Measurements from ENCODE around the gene SGPP1.

DNA sequence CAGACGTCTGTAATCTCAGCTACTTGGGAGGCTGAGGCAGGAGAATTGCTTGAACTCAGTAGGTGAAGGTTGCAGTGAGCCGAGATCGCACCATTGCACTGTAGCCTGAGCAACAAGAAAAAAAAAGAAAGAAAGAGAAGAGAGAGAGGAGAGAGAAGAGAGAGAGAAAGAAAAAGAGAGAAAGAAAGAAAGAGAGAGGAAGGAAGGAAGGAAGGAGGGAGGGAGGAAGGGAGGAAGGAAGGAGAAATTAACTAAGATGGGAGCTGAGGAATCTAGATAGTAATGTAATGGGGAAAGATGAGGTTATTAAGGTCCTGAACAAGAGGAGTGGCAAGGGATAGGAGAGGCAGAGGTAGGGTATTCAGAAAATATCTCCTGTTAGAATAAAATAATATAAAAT lies 17.4 kb upstream of the SGPP1 start:
- no peak for TF ChIP-seq FOXA1 (IDR thresholded peaks at IDR 0.05)
- no peak for TF ChIP-seq BHLHE40 (IDR thresholded peaks at IDR 0.05; ENCODE audit: borderline replicate concordance)
- no peak for TF ChIP-seq TARDBP (IDR thresholded peaks at IDR 0.05)
- no peak for TF ChIP-seq ZNF384 (IDR thresholded peaks at IDR 0.05)
- no peak for TF ChIP-seq SP1 (IDR thresholded peaks at IDR 0.05)
- TF ChIP-seq, protein P1, sequence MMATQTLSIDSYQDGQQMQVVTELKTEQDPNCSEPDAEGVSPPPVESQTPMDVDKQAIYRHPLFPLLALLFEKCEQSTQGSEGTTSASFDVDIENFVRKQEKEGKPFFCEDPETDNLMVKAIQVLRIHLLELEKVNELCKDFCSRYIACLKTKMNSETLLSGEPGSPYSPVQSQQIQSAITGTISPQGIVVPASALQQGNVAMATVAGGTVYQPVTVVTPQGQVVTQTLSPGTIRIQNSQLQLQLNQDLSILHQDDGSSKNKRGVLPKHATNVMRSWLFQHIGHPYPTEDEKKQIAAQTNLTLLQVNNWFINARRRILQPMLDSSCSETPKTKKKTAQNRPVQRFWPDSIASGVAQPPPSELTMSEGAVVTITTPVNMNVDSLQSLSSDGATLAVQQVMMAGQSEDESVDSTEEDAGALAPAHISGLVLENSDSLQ (IDR thresholded peaks at IDR 0.05): no peak
- no peak for TF ChIP-seq ARNT (IDR thresholded peaks at IDR 0.05)
- TF ChIP-seq ELF4 (IDR thresholded peaks at IDR 0.05): no peak
- no peak for TF ChIP-seq CTBP1 (IDR thresholded peaks at IDR 0.05; ENCODE audit: borderline replicate concordance)
- no peak for TF ChIP-seq FOXM1 (IDR thresholded peaks at IDR 0.05; ENCODE audit: borderline replicate concordance)
- TF ChIP-seq L3MBTL2 (conservative IDR thresholded peaks at IDR 0.05): no peak
